Hepatocyte (in vitro differentiated cells): Measurements from ENCODE around the gene MRPL44. TPM values are rescaled to one million over a fixed set of nuclear protein-coding genes. Genes with fewer than 3 reads are reported as not detected.
"Not testable (repeated sequence)": the region's sequence is repeated elsewhere in the genome, so short reads cannot be mapped to it uniquely, and the experiment has no call there.

ENCODE experiments used
- DNase-seq: peaks from one replicate; pipeline ENCODE4 v3.0.0-alpha.2; 2016; ENCODE audit warnings: low spot score
- H2AFZ ChIP-seq: fragments of 200-600 bp; sonication (generic); 2 replicates; pipeline ENCODE4 v1.6.0; 2016; ENCODE audit warnings: antibody characterized with exemption, mild to moderate bottlenecking
- H3K27ac ChIP-seq: fragments of 200-600 bp; sonication (generic); 2 replicates; pipeline ENCODE4 v1.5.1; 2016; ENCODE audit warnings: mild to moderate bottlenecking
- H3K27me3 ChIP-seq: fragments of 200-600 bp; sonication (generic); 2 replicates; pipeline ENCODE4 v1.6.1; 2016
- H3K36me3 ChIP-seq: fragments of 200-600 bp; sonication (generic); replicated peaks from 2 replicates; pipeline ENCODE4 v1.5.1; 2016; ENCODE audit warnings: low read depth; ENCODE audit not compliant: insufficient read depth
- H3K4me1 ChIP-seq: fragments of 200-600 bp; sonication (generic); 2 replicates; pipeline ENCODE4 v1.5.1; 2016; ENCODE audit warnings: mild to moderate bottlenecking, moderate library complexity; ENCODE audit not compliant: insufficient read depth
- H3K4me2 ChIP-seq: fragments of 200-600 bp; sonication (generic); 2 replicates; pipeline ENCODE4 v1.6.0; 2016
- H3K4me3 ChIP-seq: fragments of 200-600 bp; sonication (generic); 2 replicates; pipeline ENCODE4 v1.5.1; 2016; ENCODE audit warnings: mild to moderate bottlenecking
- H3K79me2 ChIP-seq: fragments of 200-600 bp; sonication (generic); 2 replicates; pipeline ENCODE4 v1.6.0; 2017; ENCODE audit warnings: mild to moderate bottlenecking
- H3K9me2 ChIP-seq: fragments of 200-600 bp; sonication (generic); replicated peaks from 2 replicates; pipeline ENCODE4 v1.6.0; 2017; ENCODE audit warnings: mild to moderate bottlenecking; ENCODE audit not compliant: insufficient read depth
- H3K9me3 ChIP-seq: fragments of 200-600 bp; sonication (generic); 2 replicates; pipeline ENCODE4 v1.5.1; 2016; ENCODE audit warnings: low read depth, mild to moderate bottlenecking
- H4K20me1 ChIP-seq: fragments of 200-600 bp; sonication (generic); 2 replicates; pipeline ENCODE4 v1.6.0; 2016; ENCODE audit warnings: mild to moderate bottlenecking; ENCODE audit not compliant: insufficient read depth, poor library complexity, severe bottlenecking
- EZH2 ChIP-seq: fragments of 200-600 bp; sonication (generic); IDR thresholded peaks from 2 replicates; pipeline ENCODE4 v1.6.1; 2016; ENCODE audit warnings: antibody characterized with exemption, mild to moderate bottlenecking, borderline replicate concordance
- EZH2phosphoT487 ChIP-seq: fragments of 200-600 bp; sonication (generic); IDR thresholded peaks from one replicate; pipeline ENCODE4 v1.6.1; 2018; ENCODE audit warnings: antibody characterized with exemption, mild to moderate bottlenecking, low read depth, moderate library complexity; ENCODE audit not compliant: unreplicated experiment, severe bottlenecking
- WGBS: methylation state at CpG from one replicate; pipeline ENCODE4 v1.1.6; 2016; ENCODE audit warnings: low lambda C conversion rate; ENCODE audit errors: missing lambda C conversion rate; 5-methylcytosine and 5-hydroxymethylcytosine counted together
- polyA plus RNA-seq: library from polyadenylated mRNA; unstranded; fragments of >200 nt; fragmentation: Nextera tagmentation; extraction: Ambion mirVana; gene quantifications from 2 replicates; pipeline ENCODE4 v1.2.1, GENCODE V29; 2016
- total RNA-seq: library from RNA; depleted of rRNA; stranded (reverse); fragments of >200 nt; gene quantifications from 2 replicates; pipeline ENCODE4 v1.2.3, GENCODE V29; 2014
- TF ChIP-seq, protein P1 (sequence below): fragments of 200-600 bp; sonication (generic); IDR thresholded peaks from 2 replicates; pipeline ENCODE4 v1.5.1; 2016; ENCODE audit warnings: antibody characterized with exemption, mild to moderate bottlenecking; ENCODE audit not compliant: poor library complexity

Gene MRPL44
- total and polyA plus RNA-seq, 2 experiments from 2014 or later, result 29.0 to 46.5 TPM

DNA sequence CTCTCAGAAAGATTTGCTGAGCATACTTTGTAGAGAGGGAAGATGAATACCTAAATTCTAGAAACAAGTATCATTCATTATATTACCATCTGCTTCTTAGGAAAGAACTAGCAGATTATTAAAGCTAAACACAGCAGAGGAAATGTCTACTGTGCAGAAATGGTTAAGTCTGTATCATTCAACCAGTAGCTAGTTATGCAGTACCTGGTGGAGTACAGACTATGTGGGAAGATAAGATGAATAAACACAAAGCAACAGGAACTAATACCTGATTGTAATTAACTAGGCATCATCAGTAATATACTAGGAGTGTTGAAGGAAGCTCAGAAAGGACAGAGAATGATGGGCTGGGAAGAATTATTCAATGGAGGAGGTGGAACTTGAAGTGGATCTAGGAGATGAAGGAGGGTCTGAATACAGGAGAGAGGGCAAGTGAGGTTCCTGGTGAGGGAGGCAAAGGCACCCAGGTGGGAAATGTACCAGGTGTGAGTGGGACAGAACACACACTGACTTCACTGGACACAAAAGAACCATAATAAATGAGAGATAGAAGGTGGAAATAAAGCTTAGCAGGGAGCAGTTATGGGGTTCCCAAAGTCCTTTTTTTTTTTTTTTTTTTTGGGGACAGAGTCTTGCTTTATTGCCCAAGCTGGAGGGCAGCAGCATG, 21.7 kb upstream of the MRPL44 start:
- Histone ChIP-seq H3K9me3 (no peaks in the 10 kb centered on the region), H3K27me3 (no peaks in the 10 kb centered on the region), H3K4me2 (no peak overlapping the region), H3K4me1 (peaks cover 16% of the 10 kb centered on the region), H3K4me3 (no peak overlapping the region), H4K20me1 (peaks cover 47% of the 10 kb centered on the region), H3K9me2 (no peaks in the 10 kb centered on the region), H3K27ac (no peak overlapping the region), H3K79me2 (peaks cover 98% of the 10 kb centered on the region), H2AFZ (no peak overlapping the region), H3K36me3 (no peaks in the 10 kb centered on the region)
- DNase-seq, result no peak
- TF ChIP-seq EZH2phosphoT487 (no peak), EZH2 (no peak)
- TF ChIP-seq, protein P1, sequence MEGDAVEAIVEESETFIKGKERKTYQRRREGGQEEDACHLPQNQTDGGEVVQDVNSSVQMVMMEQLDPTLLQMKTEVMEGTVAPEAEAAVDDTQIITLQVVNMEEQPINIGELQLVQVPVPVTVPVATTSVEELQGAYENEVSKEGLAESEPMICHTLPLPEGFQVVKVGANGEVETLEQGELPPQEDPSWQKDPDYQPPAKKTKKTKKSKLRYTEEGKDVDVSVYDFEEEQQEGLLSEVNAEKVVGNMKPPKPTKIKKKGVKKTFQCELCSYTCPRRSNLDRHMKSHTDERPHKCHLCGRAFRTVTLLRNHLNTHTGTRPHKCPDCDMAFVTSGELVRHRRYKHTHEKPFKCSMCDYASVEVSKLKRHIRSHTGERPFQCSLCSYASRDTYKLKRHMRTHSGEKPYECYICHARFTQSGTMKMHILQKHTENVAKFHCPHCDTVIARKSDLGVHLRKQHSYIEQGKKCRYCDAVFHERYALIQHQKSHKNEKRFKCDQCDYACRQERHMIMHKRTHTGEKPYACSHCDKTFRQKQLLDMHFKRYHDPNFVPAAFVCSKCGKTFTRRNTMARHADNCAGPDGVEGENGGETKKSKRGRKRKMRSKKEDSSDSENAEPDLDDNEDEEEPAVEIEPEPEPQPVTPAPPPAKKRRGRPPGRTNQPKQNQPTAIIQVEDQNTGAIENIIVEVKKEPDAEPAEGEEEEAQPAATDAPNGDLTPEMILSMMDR, result no peak

DNA sequence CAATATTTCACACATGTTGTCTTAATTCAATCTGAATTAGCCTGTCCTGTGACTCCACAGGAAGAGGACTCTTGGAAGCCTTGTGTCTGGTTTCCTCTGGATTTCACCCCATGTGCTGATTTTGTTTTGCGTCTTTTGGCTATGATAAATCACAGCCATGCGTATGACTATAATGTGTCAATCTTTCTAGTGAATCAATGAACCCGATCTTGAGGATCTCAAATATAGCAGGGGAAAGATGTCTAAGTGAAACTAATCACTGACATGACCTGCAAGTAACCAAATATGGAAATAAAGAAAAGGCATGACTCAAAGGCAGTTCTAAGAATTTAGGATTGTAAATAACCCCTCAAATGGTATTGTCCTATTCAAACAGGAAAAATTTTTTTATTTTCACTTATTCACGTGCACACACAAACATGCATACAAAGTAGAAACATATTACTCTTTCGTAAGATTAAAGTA, 20.4 kb upstream of the MRPL44 start:
- Histone ChIP-seq H3K4me1 (peaks cover 11% of the 10 kb centered on the region), H3K27ac (no peak overlapping the region), H4K20me1 (peaks cover 43% of the 10 kb centered on the region), H3K4me3 (no peak overlapping the region), H3K27me3 (no peaks in the 10 kb centered on the region), H3K79me2 (peaks cover 96% of the 10 kb centered on the region), H2AFZ (no peak overlapping the region), H3K36me3 (no peaks in the 10 kb centered on the region), H3K9me3 (no peaks in the 10 kb centered on the region), H3K4me2 (no peak overlapping the region), H3K9me2 (no peaks in the 10 kb centered on the region)
- no peak for TF ChIP-seq EZH2
- TF ChIP-seq, protein P1, result no peak
- TF ChIP-seq EZH2phosphoT487, result no peak
- DNase-seq, result no peak
- 91% methylated on average over 5 of the region's 5 CpGs for WGBS

DNA sequence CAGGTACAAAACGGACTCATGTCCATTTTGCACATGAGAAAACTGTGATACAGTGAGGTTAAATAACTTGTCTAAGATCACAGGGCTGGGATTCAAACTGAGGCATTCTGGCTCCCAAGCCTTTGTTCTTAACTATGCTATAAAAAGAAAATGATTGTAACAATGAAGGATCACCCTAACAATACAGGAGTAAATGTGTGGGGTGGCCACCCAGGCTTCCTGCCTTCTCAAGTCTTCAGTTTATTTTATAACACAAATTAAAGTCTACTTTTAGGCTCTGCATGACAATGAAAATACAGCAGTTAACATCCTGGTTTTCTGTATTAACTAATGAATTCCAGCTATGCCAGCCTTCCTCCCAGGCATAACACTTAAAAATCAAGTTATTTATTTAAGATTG, 19.7 kb upstream of the MRPL44 start:
- H3K36me3 ChIP-seq, result no peaks in the 10 kb centered on the region
- no peak overlapping the region for H3K4me3 ChIP-seq
- TF ChIP-seq EZH2phosphoT487 (no peak), EZH2 (no peak)
- TF ChIP-seq, protein P1, result no peak
- H3K4me2 ChIP-seq, result no peak overlapping the region
- WGBS, result 0% methylated on average over 1 of the region's 1 CpG
- DNase-seq, result no peak
- H4K20me1 ChIP-seq, result peaks cover 45% of the 10 kb centered on the region
- no peaks in the 10 kb centered on the region for H3K9me3 ChIP-seq
- no peaks in the 10 kb centered on the region for H3K27me3 ChIP-seq
- no peaks in the 10 kb centered on the region for H3K9me2 ChIP-seq
- H3K79me2 ChIP-seq, result peaks cover 97% of the 10 kb centered on the region
- peaks cover 14% of the 10 kb centered on the region for H3K4me1 ChIP-seq
- no peak overlapping the region for H2AFZ ChIP-seq
- no peak overlapping the region for H3K27ac ChIP-seq

DNA sequence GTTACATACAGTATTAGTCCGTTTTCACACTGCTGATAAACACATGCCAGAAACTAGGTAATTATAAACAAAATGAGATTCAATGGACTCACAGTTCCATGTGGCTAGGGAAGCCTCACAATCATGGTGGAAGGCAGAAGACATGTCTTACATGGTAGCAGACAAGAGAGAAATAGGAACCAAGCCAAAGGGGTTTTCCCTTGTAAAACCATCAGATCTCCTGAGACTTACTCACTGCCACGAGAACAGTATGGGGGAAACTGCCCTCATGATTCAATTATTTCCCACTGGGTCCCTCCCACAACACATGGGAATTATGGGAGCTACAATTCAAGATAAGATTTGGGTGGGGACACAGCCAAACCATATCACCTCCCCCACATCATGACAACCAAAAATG, 17.8 kb upstream of the MRPL44 start:
- H2AFZ ChIP-seq, H3K27ac ChIP-seq, H3K4me3 ChIP-seq, H3K27me3 ChIP-seq, H3K9me2 ChIP-seq, H3K36me3 ChIP-seq, DNase-seq, H3K9me3 ChIP-seq, H3K4me2 ChIP-seq: not testable (repeated sequence)
- Histone ChIP-seq H3K4me1 (peaks cover 21% of the 10 kb centered on the region), H4K20me1 (peaks cover 45% of the 10 kb centered on the region), H3K79me2 (peaks cover 95% of the 10 kb centered on the region)
- WGBS, result 72% methylated on average over 2 of the region's 2 CpGs
